Measurements from ENCODE around the gene BAG3. TPM values are rescaled to one million over a fixed set of nuclear protein-coding genes. Genes with fewer than 3 reads are reported as not detected.
A peak's percentile ranks its signal among the peaks of the same experiment; 100 is the strongest.
"Not testable (repeated sequence)": the region's sequence is repeated elsewhere in the genome, so short reads cannot be mapped to it uniquely, and the experiment has no call there.

Gene BAG3
- total and polyA plus RNA-seq, 3 donors from 2014 or later, result 36.7 to 50.3 (median 44.8) TPM

DNA sequence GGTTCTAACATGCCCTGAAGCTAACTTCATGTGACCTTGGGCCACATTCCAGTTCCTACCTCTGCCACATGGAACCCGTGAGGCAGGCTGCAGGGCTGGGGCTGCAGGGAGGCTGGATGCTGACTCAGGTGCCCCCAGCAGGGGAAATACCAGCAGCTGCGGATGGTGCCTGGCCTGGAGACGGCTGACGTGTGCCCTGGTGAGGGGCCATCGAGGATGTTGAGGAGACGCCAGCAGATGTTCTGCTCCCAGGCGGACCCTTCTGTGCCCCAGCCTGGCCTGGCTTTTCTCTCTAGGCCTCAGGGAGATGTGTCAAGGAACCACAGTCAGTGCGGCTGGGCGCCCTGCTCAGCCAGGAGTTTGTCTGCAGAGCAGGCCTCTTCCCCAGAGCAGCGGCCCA is 8.8 kb downstream of the BAG3 start:
- intact Hi-C loops (cut with DNase I; ENCODE audit: low total_unique reads), result no loop called here
- H3K27ac ChIP-seq, result no peak overlapping the region
- no peaks in the 10 kb centered on the region for H3K27me3 ChIP-seq
- peaks cover 35% of the 10 kb centered on the region for H3K4me1 ChIP-seq
- TF ChIP-seq POLR2A (IDR thresholded peaks at IDR 0.05), result no peak
- TF ChIP-seq, protein P1, sequence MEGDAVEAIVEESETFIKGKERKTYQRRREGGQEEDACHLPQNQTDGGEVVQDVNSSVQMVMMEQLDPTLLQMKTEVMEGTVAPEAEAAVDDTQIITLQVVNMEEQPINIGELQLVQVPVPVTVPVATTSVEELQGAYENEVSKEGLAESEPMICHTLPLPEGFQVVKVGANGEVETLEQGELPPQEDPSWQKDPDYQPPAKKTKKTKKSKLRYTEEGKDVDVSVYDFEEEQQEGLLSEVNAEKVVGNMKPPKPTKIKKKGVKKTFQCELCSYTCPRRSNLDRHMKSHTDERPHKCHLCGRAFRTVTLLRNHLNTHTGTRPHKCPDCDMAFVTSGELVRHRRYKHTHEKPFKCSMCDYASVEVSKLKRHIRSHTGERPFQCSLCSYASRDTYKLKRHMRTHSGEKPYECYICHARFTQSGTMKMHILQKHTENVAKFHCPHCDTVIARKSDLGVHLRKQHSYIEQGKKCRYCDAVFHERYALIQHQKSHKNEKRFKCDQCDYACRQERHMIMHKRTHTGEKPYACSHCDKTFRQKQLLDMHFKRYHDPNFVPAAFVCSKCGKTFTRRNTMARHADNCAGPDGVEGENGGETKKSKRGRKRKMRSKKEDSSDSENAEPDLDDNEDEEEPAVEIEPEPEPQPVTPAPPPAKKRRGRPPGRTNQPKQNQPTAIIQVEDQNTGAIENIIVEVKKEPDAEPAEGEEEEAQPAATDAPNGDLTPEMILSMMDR (IDR thresholded peaks at IDR 0.05), result no peak
- no peaks in the 10 kb centered on the region for H3K9me3 ChIP-seq
- H3K36me3 ChIP-seq (ENCODE audit: low read depth, missing control alignments), result no peaks in the 10 kb centered on the region
- WGBS, 2 donors, result 67 to 88% methylated on average over 2 to 10 of the region's 10 CpGs
- no peak overlapping the region for H3K4me3 ChIP-seq
- DNase-seq, result no peak

DNA sequence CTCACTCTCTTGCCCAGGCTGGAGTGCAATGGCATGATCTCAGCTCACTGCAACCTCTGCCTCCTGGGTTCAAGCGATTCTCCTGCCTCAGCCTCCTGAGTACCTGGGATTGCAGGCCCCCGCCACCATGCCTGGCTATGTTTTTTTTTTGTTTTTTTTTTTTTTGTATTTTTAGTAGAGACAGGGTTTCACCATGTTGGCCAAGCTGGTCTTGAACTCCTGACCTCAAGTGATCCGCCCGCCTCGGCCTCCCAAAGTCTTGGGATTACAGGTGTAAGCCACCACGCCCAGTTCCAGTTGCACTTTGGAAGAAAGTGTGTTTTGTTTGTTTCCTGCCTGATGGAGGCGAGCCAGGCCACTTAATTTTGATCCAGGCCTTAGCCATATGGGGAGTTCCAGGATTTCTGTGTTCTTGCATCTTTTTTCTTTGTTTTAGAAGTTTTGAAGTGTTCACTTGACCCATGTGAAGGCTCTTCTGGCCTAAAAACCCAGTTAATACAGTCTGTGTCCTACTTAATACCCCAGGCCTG is 11.0 kb downstream of the BAG3 start:
- H3K27ac ChIP-seq; H3K9me3 ChIP-seq; H3K4me3 ChIP-seq; intact Hi-C loops (cut with DNase I; ENCODE audit: low total_unique reads); H3K36me3 ChIP-seq (ENCODE audit: low read depth, missing control alignments); H3K27me3 ChIP-seq: not testable (repeated sequence)
- WGBS, 2 donors, result 61 to 62% methylated on average over 7 of the region's 7 CpGs
- DNase-seq, result peak; percentile 66
- H3K4me1 ChIP-seq, result peaks cover 42% of the 10 kb centered on the region

DNA sequence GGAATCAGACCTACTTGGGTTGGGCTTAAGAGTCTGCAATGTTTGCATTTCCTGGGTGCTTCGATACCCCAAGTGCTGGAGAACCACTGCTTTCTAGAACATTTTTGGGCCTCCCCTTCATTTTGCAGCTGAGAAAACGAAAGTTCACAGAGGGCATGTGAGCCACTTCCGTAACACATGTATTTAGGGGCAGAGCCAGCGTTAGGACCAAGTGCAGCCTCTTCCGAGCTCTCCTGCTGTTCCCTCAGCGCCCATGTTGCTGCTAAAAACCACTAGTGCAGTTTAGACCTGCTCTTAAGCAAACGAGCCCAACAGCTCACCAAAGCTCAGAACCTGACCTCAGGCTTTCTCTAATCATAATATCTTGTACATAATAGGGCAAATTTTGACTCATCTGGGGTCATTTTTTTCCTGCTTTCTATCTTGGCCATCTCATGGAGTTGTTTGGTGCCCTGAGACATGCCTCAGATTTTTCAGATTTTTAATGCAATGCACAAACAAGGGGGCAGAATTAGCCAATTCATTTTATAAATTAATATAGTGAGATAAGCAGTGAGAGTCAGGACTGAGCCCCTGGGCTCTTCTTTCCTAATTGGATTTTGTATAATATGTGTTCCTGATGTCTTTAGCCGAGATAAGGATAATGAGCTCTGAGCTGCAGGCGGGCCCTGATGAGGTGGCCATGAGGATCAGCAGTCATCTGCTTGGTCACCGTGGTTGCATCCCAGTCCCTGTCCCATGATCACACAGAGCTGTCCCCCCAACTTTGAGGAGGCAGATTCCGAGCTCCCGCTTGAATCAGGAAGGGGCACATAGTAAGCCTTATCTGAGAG is 12.9 kb downstream of the BAG3 start:
- no peaks in the 10 kb centered on the region for H3K9me3 ChIP-seq
- H3K27ac ChIP-seq, result no peak overlapping the region
- H3K36me3 ChIP-seq (ENCODE audit: low read depth, missing control alignments), result no peaks in the 10 kb centered on the region
- no peak overlapping the region for H3K4me3 ChIP-seq
- intact Hi-C loops (cut with DNase I; ENCODE audit: low total_unique reads), result no loop called here
- DNase-seq, result no peak
- no peak for TF ChIP-seq POLR2A (IDR thresholded peaks at IDR 0.05)
- TF ChIP-seq, protein P1 (IDR thresholded peaks at IDR 0.05), result no peak
- peaks cover 40% of the 10 kb centered on the region for H3K4me1 ChIP-seq
- WGBS, 2 donors, result 72 to 79% methylated on average over 11 to 12 of the region's 12 CpGs
- no peaks in the 10 kb centered on the region for H3K27me3 ChIP-seq

DNA sequence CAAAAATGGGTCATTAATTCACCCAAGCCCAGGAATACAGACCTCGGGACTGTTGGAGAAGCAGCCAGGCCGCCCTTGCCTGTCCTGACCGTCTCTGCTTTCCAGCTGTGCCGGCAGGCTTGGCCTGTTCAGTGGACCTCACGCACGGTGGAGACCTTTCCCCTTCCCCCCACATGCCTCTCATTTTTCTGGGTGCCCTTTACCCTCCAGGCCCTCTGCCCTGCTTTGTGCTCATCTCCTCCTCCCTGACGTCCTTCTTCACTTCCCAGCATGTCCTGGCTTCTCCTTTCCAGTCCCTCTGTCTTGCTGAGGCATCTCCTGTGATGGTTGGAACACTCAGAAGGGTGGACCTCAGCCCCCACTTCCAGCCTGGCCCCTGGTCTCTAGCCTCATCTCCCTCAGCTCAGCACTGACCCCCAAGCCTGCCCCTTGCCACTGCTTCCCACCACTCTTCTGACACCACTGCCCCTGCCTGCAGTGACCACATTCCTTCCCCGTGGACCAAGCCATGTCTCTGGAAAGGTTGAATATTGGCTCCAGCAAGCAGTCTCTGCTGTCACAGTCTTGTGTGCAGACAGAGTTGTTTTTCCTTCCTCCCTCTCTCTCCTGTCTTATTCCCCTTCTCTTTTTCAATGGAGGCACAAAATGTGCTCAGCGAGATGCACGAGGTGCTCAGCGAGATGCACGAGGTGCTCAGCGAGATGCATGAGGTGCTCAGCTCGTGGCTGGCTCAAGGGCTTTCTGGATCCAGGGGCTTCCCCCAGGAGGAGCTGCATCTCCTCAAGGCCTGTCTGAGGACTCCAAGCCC is 14.9 kb downstream of the BAG3 start:
- no peaks in the 10 kb centered on the region for H3K27me3 ChIP-seq
- DNase-seq, result peak; percentile 64
- peaks cover 43% of the 10 kb centered on the region for H3K4me1 ChIP-seq
- intact Hi-C loops (cut with DNase I; ENCODE audit: low total_unique reads), result no loop called here
- H3K36me3 ChIP-seq (ENCODE audit: low read depth, missing control alignments), result no peaks in the 10 kb centered on the region
- TF ChIP-seq, protein P1 (IDR thresholded peaks at IDR 0.05), result no peak
- TF ChIP-seq POLR2A (IDR thresholded peaks at IDR 0.05), result no peak
- WGBS, 2 donors, result 51 to 58% methylated on average over 14 of the region's 14 CpGs
- no peaks in the 10 kb centered on the region for H3K9me3 ChIP-seq
- peak overlapping the region; percentile 5 to 37 for H3K27ac ChIP-seq
- H3K4me3 ChIP-seq, result no peak overlapping the region

DNA sequence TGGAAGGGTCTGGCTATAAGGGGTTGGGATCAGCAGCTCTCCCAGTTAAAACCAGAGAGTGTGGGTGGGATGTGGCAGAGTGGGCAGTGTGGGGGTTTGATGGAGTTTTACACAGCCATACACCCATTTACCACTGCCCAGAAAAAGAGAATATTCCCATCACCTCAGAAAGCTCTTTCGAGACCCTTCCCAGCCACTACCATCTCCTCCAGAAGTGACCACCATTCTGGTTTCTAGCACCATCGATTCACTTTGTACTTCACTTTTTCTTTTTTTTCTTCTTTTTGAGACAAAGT is 15.5 kb downstream of the BAG3 start:
- intact Hi-C loops (cut with DNase I; ENCODE audit: low total_unique reads), result no loop called here
- DNase-seq, result no peak
- Histone ChIP-seq H3K27ac (peak overlapping the region; percentile 37 to 62), H3K36me3 (ENCODE audit: low read depth, missing control alignments) (no peaks in the 10 kb centered on the region), H3K4me3 (no peak overlapping the region), H3K27me3 (no peaks in the 10 kb centered on the region), H3K4me1 (peaks cover 43% of the 10 kb centered on the region), H3K9me3 (no peaks in the 10 kb centered on the region)
- 84 to 98% methylated on average over 2 of the region's 2 CpGs for WGBS, 2 donors
- TF ChIP-seq POLR2A (IDR thresholded peaks at IDR 0.05), result no peak
- TF ChIP-seq, protein P1 (IDR thresholded peaks at IDR 0.05), result no peak
